Activated T-cell treated with anti-CD3 and anti-CD28 coated beads, Interleukin-2, amount 50 U/mL, for 72 hours (primary cell): ENCODE results near the gene SERTM1. TPM values are rescaled to one million over a fixed set of nuclear protein-coding genes. Genes with fewer than 3 reads are reported as not detected.

ENCODE experiments used
- ATAC-seq, 2 donors: fragments of 150-1000 bp; cut with Tn5 transposase; replicated peaks in 1 of 2; 2 replicates each; pipeline ENCODE4 v1.10.0; 2021; ENCODE audit warnings: moderate library complexity in 2 of 2, mild to moderate bottlenecking in 1 of 2
- DNase-seq, 2 donors: peaks; one replicate each; pipeline ENCODE4 v3.0.0; 2021 to 2022; ENCODE audit warnings: mixed read lengths in 1 of 2
- H3K27ac Mint-ChIP-seq: one replicate; pipeline ENCODE4 v1.8.0; 2022; ENCODE audit warnings: mild to moderate bottlenecking, moderate library complexity, mixed read lengths
- H3K27me3 Mint-ChIP-seq: one replicate; pipeline ENCODE4 v1.8.0; 2022; ENCODE audit warnings: low read depth, mixed read lengths
- H3K36me3 Mint-ChIP-seq, 2 donors: one replicate each; pipeline ENCODE4 v1.8.0; 2022; ENCODE audit warnings: mixed read lengths in 2 of 2, mild to moderate bottlenecking in 1 of 2; ENCODE audit not compliant: insufficient read depth in 2 of 2
- H3K4me1 Mint-ChIP-seq: one replicate; pipeline ENCODE4 v1.8.0; 2022; ENCODE audit warnings: low read depth, mixed read lengths
- H3K4me3 Mint-ChIP-seq, 2 donors: one replicate each; pipeline ENCODE4 v1.8.0; 2022; ENCODE audit warnings: mild to moderate bottlenecking in 2 of 2, mixed read lengths in 2 of 2, moderate library complexity in 2 of 2
- H3K9me3 Mint-ChIP-seq, 2 donors: one replicate each; pipeline ENCODE4 v1.8.0; 2022; ENCODE audit warnings: mixed read lengths in 2 of 2
- total RNA-seq, 2 donors: library from RNA; stranded (reverse); gene quantifications; one replicate each; pipeline ENCODE4 v1.2.3, GENCODE V29; 2022

Gene SERTM1
- total RNA-seq, 2 donors from 2014 or later: not detected

DNA sequence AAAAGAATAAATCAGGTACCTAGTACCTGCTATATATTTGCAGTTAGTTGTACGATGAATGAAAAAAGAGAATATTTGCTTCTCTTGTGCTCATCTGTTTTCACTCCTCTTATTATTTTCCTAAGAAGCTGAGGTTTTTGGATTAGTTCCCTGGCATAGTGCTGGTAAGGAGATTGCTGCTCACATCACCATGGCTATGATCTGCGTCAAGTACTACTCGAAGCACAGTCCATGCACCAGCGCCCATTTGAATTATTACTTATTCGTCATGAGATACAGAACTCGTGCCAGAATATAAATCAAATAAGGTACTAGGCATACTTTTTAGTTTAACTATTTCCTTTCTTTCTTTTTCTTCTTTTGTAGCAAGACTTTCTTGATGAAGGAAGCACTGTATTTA is 7.1 kb downstream of the SERTM1 start:
- ATAC-seq: no peak
- peaks cover 22% of the 10 kb centered on the region for H3K27me3 Mint-ChIP-seq
- no peak overlapping the region for H3K27ac Mint-ChIP-seq
- no peak overlapping the region for H3K4me3 Mint-ChIP-seq
- no peaks in the 10 kb centered on the region for H3K36me3 Mint-ChIP-seq
- peaks cover 0 to 3% of the 10 kb centered on the region in 2 donors for H3K9me3 Mint-ChIP-seq
- no peaks in the 10 kb centered on the region for H3K4me1 Mint-ChIP-seq
- no peak for DNase-seq

GRCh38 chr13:36681894-36682624 is 8.2 kb downstream of the SERTM1 start:
- Mint-ChIP-seq H3K27ac (no peak overlapping the region), H3K36me3 (no peaks in the 10 kb centered on the region), H3K4me1 (no peaks in the 10 kb centered on the region), H3K27me3 (peaks cover 20% of the 10 kb centered on the region), H3K4me3 (no peak overlapping the region), H3K9me3 (peaks cover 0 to 3% of the 10 kb centered on the region in 2 donors)
- DNase-seq: no peak
- ATAC-seq: no peak

- no peak for DNase-seq
- Mint-ChIP-seq H3K36me3 (no peaks in the 10 kb centered on the region), H3K4me3 (no peak overlapping the region), H3K27me3 (peaks cover 11% of the 10 kb centered on the region), H3K9me3 (peaks cover 0 to 3% of the 10 kb centered on the region in 2 donors), H3K4me1 (no peaks in the 10 kb centered on the region), H3K27ac (no peak overlapping the region)
- ATAC-seq: no peak
These were observed 9.9 kb downstream of the SERTM1 start for GRCh38 chr13:36683701-36684100.

- H3K4me1 Mint-ChIP-seq: no peaks in the 10 kb centered on the region
- no peak overlapping the region for H3K4me3 Mint-ChIP-seq
- peak in 1 of 2 donors; percentile 25 for ATAC-seq
- H3K9me3 Mint-ChIP-seq: peaks cover 0 to 3% of the 10 kb centered on the region in 2 donors
- H3K27me3 Mint-ChIP-seq: peaks cover 11% of the 10 kb centered on the region
- no peak for DNase-seq
- no peak overlapping the region for H3K27ac Mint-ChIP-seq
- no peaks in the 10 kb centered on the region for H3K36me3 Mint-ChIP-seq
These were observed 12.1 kb downstream of the SERTM1 start for GRCh38 chr13:36685927-36686326.

GRCh38 chr13:36696410-36697010 is 22.7 kb downstream of the SERTM1 start:
- no peak overlapping the region for H3K27ac Mint-ChIP-seq
- no peak for DNase-seq
- no peaks in the 10 kb centered on the region for H3K4me1 Mint-ChIP-seq
- H3K27me3 Mint-ChIP-seq: peaks cover 28% of the 10 kb centered on the region
- no peaks in the 10 kb centered on the region for H3K36me3 Mint-ChIP-seq
- peaks cover 0 to 2% of the 10 kb centered on the region in 2 donors for H3K9me3 Mint-ChIP-seq
- no peak for ATAC-seq
- H3K4me3 Mint-ChIP-seq: no peak overlapping the region

DNA sequence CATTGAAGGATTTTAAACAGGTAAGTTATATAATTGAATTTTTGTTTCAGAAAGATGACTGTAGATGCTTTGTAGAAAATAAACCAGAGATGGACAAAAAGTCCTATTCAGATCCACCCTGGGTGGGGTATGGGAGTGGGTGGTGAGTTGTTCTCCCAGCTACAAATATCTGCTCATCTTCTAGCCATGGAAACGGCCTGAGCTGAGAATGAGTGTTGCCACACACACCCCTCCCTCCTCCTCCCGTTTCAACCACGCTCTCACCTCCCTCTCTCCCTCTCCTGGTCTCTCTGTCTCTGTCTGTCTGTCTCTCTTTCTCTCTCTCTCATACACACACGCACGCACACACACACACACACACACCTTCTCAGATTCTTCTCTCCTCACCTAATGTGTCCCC is 26.4 kb downstream of the SERTM1 start:
- Mint-ChIP-seq H3K4me1 (no peaks in the 10 kb centered on the region), H3K36me3 (no peaks in the 10 kb centered on the region), H3K9me3 (peaks cover 0 to 2% of the 10 kb centered on the region in 2 donors), H3K27ac (no peak overlapping the region), H3K4me3 (no peak overlapping the region), H3K27me3 (peaks cover 21% of the 10 kb centered on the region)
- DNase-seq (no peak), ATAC-seq (no peak)

GRCh38 chr13:36706755-36707154 is 32.9 kb downstream of the SERTM1 start:
- Mint-ChIP-seq H3K4me3 (no peak overlapping the region), H3K36me3 (no peaks in the 10 kb centered on the region), H3K9me3 (no peaks in the 10 kb centered on the region), H3K27ac (no peak overlapping the region), H3K27me3 (peaks cover 10% of the 10 kb centered on the region), H3K4me1 (no peaks in the 10 kb centered on the region)
- no peak for ATAC-seq
- DNase-seq: no peak

DNA sequence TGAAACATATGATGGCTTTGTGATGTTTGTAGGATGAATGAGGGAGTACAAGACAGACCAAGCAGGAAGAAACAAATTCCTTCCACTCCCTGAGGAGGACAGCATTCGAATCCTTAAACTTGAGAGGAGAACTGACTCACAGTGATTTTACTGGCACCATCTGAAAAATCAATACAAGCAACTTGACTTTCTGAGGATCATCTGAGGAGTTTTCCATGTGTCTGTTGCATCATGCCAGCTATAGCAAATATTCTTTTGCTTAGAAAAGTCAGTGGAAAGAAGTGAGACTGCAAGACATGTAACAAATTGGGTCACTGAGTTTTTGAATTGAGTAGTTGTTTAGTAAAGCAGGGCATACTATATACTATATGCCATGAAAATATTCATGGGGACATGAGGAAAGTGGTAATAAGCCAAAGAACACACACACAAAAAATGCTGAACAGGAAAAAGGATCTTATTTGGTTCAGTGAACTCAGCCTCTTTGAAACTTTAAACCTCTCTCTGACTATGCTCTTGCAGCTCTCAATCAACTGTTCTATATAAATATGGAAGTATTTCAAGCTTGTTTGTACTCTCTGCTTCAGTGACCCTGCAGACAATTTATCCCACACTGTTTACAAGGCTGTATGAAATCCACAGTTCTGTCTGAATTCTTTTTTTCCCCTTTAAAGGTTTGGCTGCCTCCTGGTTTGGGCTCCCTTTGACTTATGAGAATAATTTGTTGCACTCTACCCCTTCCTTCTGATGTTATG is 35.5 kb downstream of the SERTM1 start:
- ATAC-seq: no peak
- H3K4me3 Mint-ChIP-seq: no peak overlapping the region
- H3K27me3 Mint-ChIP-seq: peaks cover 22% of the 10 kb centered on the region
- no peaks in the 10 kb centered on the region for H3K9me3 Mint-ChIP-seq
- no peak for DNase-seq
- H3K4me1 Mint-ChIP-seq: no peaks in the 10 kb centered on the region
- no peak overlapping the region for H3K27ac Mint-ChIP-seq
- no peaks in the 10 kb centered on the region for H3K36me3 Mint-ChIP-seq

GRCh38 chr13:36710396-36710795 is 36.6 kb downstream of the SERTM1 start:
- ATAC-seq (no peak), DNase-seq (no peak)
- H3K27me3 Mint-ChIP-seq: peaks cover 19% of the 10 kb centered on the region
- no peaks in the 10 kb centered on the region for H3K36me3 Mint-ChIP-seq
- no peaks in the 10 kb centered on the region for H3K9me3 Mint-ChIP-seq
- H3K4me1 Mint-ChIP-seq: no peaks in the 10 kb centered on the region
- H3K27ac Mint-ChIP-seq: no peak overlapping the region
- H3K4me3 Mint-ChIP-seq: no peak overlapping the region

DNA sequence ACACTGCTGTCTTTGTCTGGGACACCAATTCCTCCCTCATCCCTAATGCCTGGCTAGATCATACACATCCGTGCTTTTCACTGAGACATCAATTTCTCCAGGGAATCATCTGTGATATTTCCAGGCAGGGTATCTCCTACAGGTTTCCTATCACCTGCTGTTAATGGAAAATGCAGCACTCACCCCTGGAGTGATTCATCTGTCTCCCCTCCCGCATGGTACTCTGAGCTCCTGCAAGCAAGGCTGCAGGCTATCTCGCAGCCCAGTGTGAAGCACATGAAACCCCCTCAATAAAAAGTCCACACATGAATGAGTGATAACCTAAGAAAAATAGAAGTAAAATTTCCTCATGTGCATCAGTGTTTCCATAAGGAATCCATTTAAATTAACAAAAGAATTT is 38.5 kb downstream of the SERTM1 start:
- Mint-ChIP-seq H3K27ac (no peak overlapping the region), H3K9me3 (no peaks in the 10 kb centered on the region), H3K36me3 (no peaks in the 10 kb centered on the region), H3K4me3 (no peak overlapping the region), H3K4me1 (no peaks in the 10 kb centered on the region), H3K27me3 (peaks cover 32% of the 10 kb centered on the region)
- ATAC-seq (no peak), DNase-seq (no peak)

GRCh38 chr13:36712770-36713169 is 39.0 kb downstream of the SERTM1 start:
- no peaks in the 10 kb centered on the region for H3K9me3 Mint-ChIP-seq
- no peak for DNase-seq
- H3K4me1 Mint-ChIP-seq: no peaks in the 10 kb centered on the region
- peaks cover 32% of the 10 kb centered on the region for H3K27me3 Mint-ChIP-seq
- no peak overlapping the region for H3K27ac Mint-ChIP-seq
- H3K4me3 Mint-ChIP-seq: no peak overlapping the region
- no peaks in the 10 kb centered on the region for H3K36me3 Mint-ChIP-seq
- ATAC-seq: peak in 1 of 2 donors; percentile 19

DNA sequence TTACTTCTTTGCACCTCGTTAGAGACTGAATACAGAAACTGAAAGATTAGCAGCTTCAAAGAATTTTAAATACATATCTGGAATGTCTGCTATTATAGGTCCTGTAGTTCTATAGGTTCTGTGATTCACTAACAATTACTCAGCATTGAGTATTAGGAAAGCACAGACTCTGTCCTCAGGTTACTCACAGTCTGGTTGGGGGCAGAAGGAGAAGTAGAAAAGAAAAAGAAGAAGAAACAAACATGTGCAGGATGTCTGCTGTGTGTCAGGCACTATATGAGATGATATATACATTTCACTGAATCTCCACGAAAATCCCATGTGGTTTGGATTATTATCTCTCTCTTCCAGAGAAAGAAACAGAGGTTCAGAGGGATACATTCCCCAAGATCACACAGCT is 40.1 kb downstream of the SERTM1 start:
- Mint-ChIP-seq H3K27me3 (peaks cover 34% of the 10 kb centered on the region), H3K4me3 (no peak overlapping the region), H3K36me3 (no peaks in the 10 kb centered on the region), H3K27ac (no peak overlapping the region), H3K4me1 (no peaks in the 10 kb centered on the region), H3K9me3 (no peaks in the 10 kb centered on the region)
- ATAC-seq (no peak), DNase-seq (no peak)

- Mint-ChIP-seq H3K27ac (no peak overlapping the region), H3K4me1 (no peaks in the 10 kb centered on the region), H3K4me3 (no peak overlapping the region), H3K9me3 (no peaks in the 10 kb centered on the region), H3K27me3 (peaks cover 39% of the 10 kb centered on the region), H3K36me3 (no peaks in the 10 kb centered on the region)
- DNase-seq (no peak), ATAC-seq (no peak)
These were observed 42.0 kb downstream of the SERTM1 start for GRCh38 chr13:36715841-36716240.
